GM12878 (cell line): ENCODE measurements around the gene SAMD4A. TPM values are rescaled to one million over a fixed set of nuclear protein-coding genes. Genes with fewer than 3 reads are reported as not detected.

Source experiments
- ATAC-seq: fragments of 200-7000 bp; cut with Tn5 transposase; 3 replicates; pipeline ENCODE4 v1.9.1; 2020; ENCODE audit warnings: mild to moderate bottlenecking, moderate library complexity
- BruUV-seq: library from RNA; stranded (reverse); fragments of 400-500 nt; replicated peaks from 2 replicates; lab custom pipeline; 2021; lab: Mats Ljungman, UMichigan
- CTCF ChIA-PET: fragments of 300-600 bp; sonication (Branson Sonifier 250); formaldehyde crosslinking; extraction: SDS; loops from one replicate; lab custom pipeline; 2021; ENCODE audit warnings: inconsistent platforms; lab: Yijun Ruan, JAX
- POLR2A ChIA-PET: fragments of 350-600 bp; formaldehyde crosslinking; extraction: SDS; loops from one replicate; lab custom pipeline; 2021; ENCODE audit warnings: inconsistent platforms; lab: Charles Lee
- RAD21 ChIA-PET: fragments of 300-600 bp; sonication (Branson Sonifier 250); formaldehyde crosslinking; loops from one replicate; lab custom pipeline; 2023; ENCODE audit warnings: antibody characterized with exemption; ENCODE audit not compliant: unreplicated experiment; lab: Charles Lee
- SMC1A ChIA-PET: fragments of 300-600 bp; sonication (Branson Sonifier 250); formaldehyde crosslinking; loops from one replicate; lab custom pipeline; 2023; ENCODE audit not compliant: unreplicated experiment, uncharacterized antibody; lab: Charles Lee
- DNase-seq: peaks from one replicate; pipeline ENCODE4 v3.0.0-alpha.2; 2011; ENCODE audit warnings: low read depth, low spot score
- FAIRE-seq: peaks from 3 replicates; lab custom pipeline; 2011; peaks lifted over from hg19 to GRCh38; lab: Jason Lieb, UNC
- H2AFZ ChIP-seq: 2 replicates; pipeline ENCODE4 v1.6.0; 2011; ENCODE audit warnings: low read depth, low read length, control low read depth; ENCODE audit not compliant: control insufficient read depth
- H3K27ac ChIP-seq: 2 replicates; pipeline ENCODE4 v1.5.1; 2011; ENCODE audit warnings: control low read depth; ENCODE audit not compliant: control insufficient read depth, insufficient read depth
- H3K27me3 ChIP-seq, 2 experiments: replicated peaks in 1 of 2; 2 replicates each; pipeline versions ENCODE4 v1.6.0 to v1.6.1; 2011; ENCODE audit warnings: low read length in 1 of 2; ENCODE audit not compliant: control insufficient read depth in 2 of 2, insufficient read depth in 2 of 2
- H3K36me3 ChIP-seq, 2 experiments: 2 replicates each; pipeline ENCODE4 v1.5.1; 2011; ENCODE audit warnings: low read length in 1 of 2; ENCODE audit not compliant: control insufficient read depth in 2 of 2, insufficient read depth in 2 of 2
- H3K4me1 ChIP-seq: 2 replicates; pipeline ENCODE4 v1.6.1; 2011; ENCODE audit warnings: mild to moderate bottlenecking, low read length, moderate library complexity, mixed read lengths; ENCODE audit not compliant: control insufficient read depth, insufficient read depth
- H3K4me2 ChIP-seq: 2 replicates; pipeline ENCODE4 v1.6.0; 2011; ENCODE audit warnings: control low read depth; ENCODE audit not compliant: control insufficient read depth, insufficient read depth
- H3K4me3 ChIP-seq: fragments of 200-600 bp; sonication (generic); 2 replicates; pipeline ENCODE4 v1.5.1; 2016
- H3K79me2 ChIP-seq: 2 replicates; pipeline ENCODE4 v1.6.0; 2011; ENCODE audit warnings: low read length; ENCODE audit not compliant: control insufficient read depth, insufficient read depth
- H3K9ac ChIP-seq: 2 replicates; pipeline ENCODE4 v1.8.0; 2011; ENCODE audit warnings: low read length, control low read depth, mixed read lengths; ENCODE audit not compliant: control insufficient read depth, insufficient read depth
- H3K9me3 ChIP-seq: replicated peaks from 3 replicates; pipeline ENCODE4 v1.5.1; 2011; ENCODE audit warnings: mild to moderate bottlenecking, low read length; ENCODE audit not compliant: control insufficient read depth, insufficient read depth
- H4K20me1 ChIP-seq: 2 replicates; pipeline ENCODE4 v1.6.0; 2011; ENCODE audit not compliant: control insufficient read depth, insufficient read depth
- E4F1 ChIP-seq: fragments of 450-650 bp; IDR thresholded peaks from 2 replicates; pipeline ENCODE4 v1.6.1; 2018; ENCODE audit warnings: borderline replicate concordance, mild to moderate bottlenecking; ENCODE audit not compliant: partially characterized antibody
- HCFC1 ChIP-seq: fragments of 150-350 bp; IDR thresholded peaks from 2 replicates; pipeline ENCODE4 v1.6.1; 2014; ENCODE audit warnings: low read length
- JUNB ChIP-seq: IDR thresholded peaks from 2 replicates; pipeline ENCODE4 v1.6.1; 2016; ENCODE audit warnings: antibody characterized with exemption, mild to moderate bottlenecking
- NFIC ChIP-seq: IDR thresholded peaks from 2 replicates; pipeline ENCODE4 v1.6.1; 2012; ENCODE audit warnings: low read depth, mild to moderate bottlenecking, inconsistent platforms, low read length, moderate library complexity
- NKRF ChIP-seq: fragments of 450-650 bp; conservative IDR thresholded peaks from 2 replicates; pipeline ENCODE4 v1.6.1; 2017; ENCODE audit warnings: mild to moderate bottlenecking, moderate library complexity
- NR2F1 ChIP-seq: fragments of 450-650 bp; conservative IDR thresholded peaks from 2 replicates; pipeline ENCODE4 v1.6.1; 2017; ENCODE audit warnings: mild to moderate bottlenecking
- PAX5 ChIP-seq: IDR thresholded peaks from 2 replicates; pipeline ENCODE4 v1.6.1; 2011; ENCODE audit warnings: low read depth, low read length, borderline replicate concordance
- PML ChIP-seq: IDR thresholded peaks from 2 replicates; pipeline ENCODE4 v1.6.1; 2012; ENCODE audit warnings: low read length, inconsistent platforms
- RCOR1 ChIP-seq: conservative IDR thresholded peaks from 2 replicates; pipeline ENCODE4 v1.6.1; 2012; ENCODE audit warnings: low read depth, low read length, improper control_type of control experiment
- SMAD5 ChIP-seq: IDR thresholded peaks from 2 replicates; pipeline ENCODE4 v1.6.1; 2016; ENCODE audit warnings: antibody characterized with exemption, low read depth
- SREBF1 ChIP-seq: IDR thresholded peaks from 2 replicates; pipeline ENCODE4 v1.6.1; 2012; ENCODE audit warnings: mild to moderate bottlenecking, low read length
- SUPT20H ChIP-seq: IDR thresholded peaks from 2 replicates; pipeline ENCODE4 v1.6.1; 2011; ENCODE audit warnings: low read depth, mild to moderate bottlenecking, low read length, moderate library complexity, borderline replicate concordance; ENCODE audit not compliant: control insufficient read depth
- TCF12 ChIP-seq: IDR thresholded peaks from 2 replicates; pipeline ENCODE4 v1.6.1; 2011; ENCODE audit warnings: low read depth, mild to moderate bottlenecking, low read length
- YBX1 ChIP-seq: fragments of 450-650 bp; IDR thresholded peaks from 2 replicates; pipeline ENCODE4 v1.6.1; 2016; ENCODE audit warnings: antibody characterized with exemption
- WGBS: methylation state at CpG from one replicate; pipeline ENCODE4 v1.1.6; 2016; ENCODE audit warnings: low lambda C conversion rate; ENCODE audit not compliant: insufficient replicate concordance, insufficient coverage; ENCODE audit errors: missing lambda C conversion rate; 5-methylcytosine and 5-hydroxymethylcytosine counted together
- in situ Hi-C: fragments of 300-500 bp; cut with MboI; formaldehyde crosslinking; loops from 9 replicates; pipeline ENCODE4 v1.14.3; 2018; ENCODE audit warnings: mixed read lengths
- intact Hi-C: fragments of 100-400 bp; cut with micrococcal nuclease; formaldehyde crosslinking; loops from one replicate; pipeline ENCODE4 v1.14.2; 2022; ENCODE audit not compliant: unreplicated experiment
- polyA plus RNA-seq, 11 experiments: library from polyadenylated mRNA; depleted of rRNA in 4 of 11; unstranded in 6 of 11; stranded (reverse) in 5 of 11; fragments of >200 nt; fragmentation: Nextera tagmentation in 4 of 11; fragmentation: Illumina TruSeq in 1 of 11; extraction: Ambion mirVana in 4 of 11; extraction: Trizol in 1 of 11; gene quantifications; 1 replicate in 1 of 11; 2 replicates in 10 of 11; pipeline versions ENCODE4 v1.2.1 to v1.2.3, GENCODE V29; 2011 to 2016; ENCODE audit warnings: inconsistent platforms in 2 of 11, missing spikeins in 2 of 11, low read depth in 1 of 11
- total RNA-seq, 4 experiments: library from RNA; depleted of rRNA in 3 of 4; stranded (reverse); fragments of >200 nt in 3 of 4; fragmentation: Illumina TruSeq in 1 of 4; extraction: Trizol in 1 of 4; gene quantifications; 2 replicates each; pipeline versions ENCODE4 v1.2.1 to v1.2.3, GENCODE V29; 2013 to 2021
- TF ChIP-seq, protein P1 (sequence below): fragments of 450-650 bp; formaldehyde crosslinking; IDR thresholded peaks from 2 replicates; pipeline ENCODE4 v1.4.0; 2020; ENCODE audit warnings: mild to moderate bottlenecking, moderate library complexity

Gene SAMD4A
- total and polyA plus RNA-seq, 10 of the 15 experiments (the other 5 are each of a cell fraction or from before 2014, with no cell fraction given), result 0.05 to 0.56 (median 0.31) TPM

DNA sequence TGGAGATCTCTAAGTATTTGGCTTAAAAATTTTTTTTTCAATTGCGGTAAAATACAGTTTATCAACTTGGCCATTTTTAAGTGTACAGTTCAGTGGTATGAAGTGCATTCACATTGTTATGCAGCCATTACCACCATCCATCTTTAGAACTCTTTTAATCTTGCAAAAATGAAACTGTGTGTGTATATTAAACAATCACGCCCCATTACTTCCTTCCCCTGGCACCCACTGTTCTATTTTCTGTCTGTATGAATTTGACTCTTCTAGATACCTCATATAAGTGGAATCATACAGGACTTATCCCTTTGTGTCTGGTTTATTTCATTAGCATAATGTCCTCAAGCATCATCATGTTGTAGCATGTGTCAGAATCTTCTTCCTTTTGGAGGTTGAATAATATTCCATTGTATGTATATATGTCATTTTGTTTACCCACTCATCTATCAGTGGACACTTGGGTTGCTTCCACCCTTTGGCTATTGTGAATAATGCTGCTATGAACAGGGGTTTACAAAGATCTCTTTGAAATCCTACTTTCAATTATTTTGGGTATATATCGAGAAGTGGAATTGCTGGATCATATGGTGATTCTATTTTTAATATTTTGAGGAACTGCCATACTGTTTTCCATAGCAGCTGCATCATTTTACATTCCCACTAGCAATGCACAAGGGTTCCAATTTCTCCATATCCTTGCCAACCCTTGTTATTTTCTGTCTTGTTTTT, 62.9 kb downstream of the SAMD4A start:
- Histone ChIP-seq H3K4me1 (peaks cover 16% of the 10 kb centered on the region), H3K27me3 (no peaks in the 10 kb centered on the region), H3K27ac (no peak overlapping the region), H3K9ac (no peak overlapping the region), H3K79me2 (no peaks in the 10 kb centered on the region), H3K4me2 (no peak overlapping the region), H3K9me3 (no peaks in the 10 kb centered on the region; the same call in 2 of the 3 replicates), H4K20me1 (no peaks in the 10 kb centered on the region), H3K36me3 (no peaks in the 10 kb centered on the region), H3K4me3 (no peak overlapping the region), H2AFZ (no peak overlapping the region)
- 54% methylated on average over 3 of the region's 3 CpGs for WGBS
- CTCF ChIA-PET, result interaction anchor here (1.1 to 2.1 kb wide), 5 partner anchors 14 to 145 kb away, joined by 3 to 9 read pairs (median 3); no protein-coding TSS in a partner anchor
- no peak for ATAC-seq
- RAD21 ChIA-PET, result no interaction called here
- POLR2A ChIA-PET, result interaction anchor here (1.2 kb wide), 1 partner anchor 13 kb away, joined by 3 read pairs; no protein-coding TSS in a partner anchor
- BruUV-seq, result no TSS peak
- in situ Hi-C loops (no loop called here), intact Hi-C loops (no loop called here)
- SMC1A ChIA-PET, result interaction anchor here (2.6 kb wide), 1 partner anchor 13 kb away, joined by 8 read pairs; no protein-coding TSS in a partner anchor
- TF ChIP-seq TCF12 (no peak), JUNB (no peak), PML (no peak), SMAD5 (no peak), SREBF1 (no peak), SUPT20H (no peak), RCOR1 (no peak), NKRF (no peak), PAX5 (no peak), NR2F1 (no peak), YBX1 (no peak), E4F1 (no peak), NFIC (no peak), HCFC1 (no peak)
- TF ChIP-seq, protein P1, sequence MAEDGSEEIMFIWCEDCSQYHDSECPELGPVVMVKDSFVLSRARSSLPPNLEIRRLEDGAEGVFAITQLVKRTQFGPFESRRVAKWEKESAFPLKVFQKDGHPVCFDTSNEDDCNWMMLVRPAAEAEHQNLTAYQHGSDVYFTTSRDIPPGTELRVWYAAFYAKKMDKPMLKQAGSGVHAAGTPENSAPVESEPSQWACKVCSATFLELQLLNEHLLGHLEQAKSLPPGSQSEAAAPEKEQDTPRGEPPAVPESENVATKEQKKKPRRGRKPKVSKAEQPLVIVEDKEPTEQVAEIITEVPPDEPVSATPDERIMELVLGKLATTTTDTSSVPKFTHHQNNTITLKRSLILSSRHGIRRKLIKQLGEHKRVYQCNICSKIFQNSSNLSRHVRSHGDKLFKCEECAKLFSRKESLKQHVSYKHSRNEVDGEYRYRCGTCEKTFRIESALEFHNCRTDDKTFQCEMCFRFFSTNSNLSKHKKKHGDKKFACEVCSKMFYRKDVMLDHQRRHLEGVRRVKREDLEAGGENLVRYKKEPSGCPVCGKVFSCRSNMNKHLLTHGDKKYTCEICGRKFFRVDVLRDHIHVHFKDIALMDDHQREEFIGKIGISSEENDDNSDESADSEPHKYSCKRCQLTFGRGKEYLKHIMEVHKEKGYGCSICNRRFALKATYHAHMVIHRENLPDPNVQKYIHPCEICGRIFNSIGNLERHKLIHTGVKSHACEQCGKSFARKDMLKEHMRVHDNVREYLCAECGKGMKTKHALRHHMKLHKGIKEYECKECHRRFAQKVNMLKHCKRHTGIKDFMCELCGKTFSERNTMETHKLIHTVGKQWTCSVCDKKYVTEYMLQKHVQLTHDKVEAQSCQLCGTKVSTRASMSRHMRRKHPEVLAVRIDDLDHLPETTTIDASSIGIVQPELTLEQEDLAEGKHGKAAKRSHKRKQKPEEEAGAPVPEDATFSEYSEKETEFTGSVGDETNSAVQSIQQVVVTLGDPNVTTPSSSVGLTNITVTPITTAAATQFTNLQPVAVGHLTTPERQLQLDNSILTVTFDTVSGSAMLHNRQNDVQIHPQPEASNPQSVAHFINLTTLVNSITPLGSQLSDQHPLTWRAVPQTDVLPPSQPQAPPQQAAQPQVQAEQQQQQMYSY (CRISPR knock-in tag), result no peak
- no peak for FAIRE-seq
- no peak for DNase-seq
